ENCODE data around the gene PLCB3.

The PLCB3 gene

GRCh38 chr11:64229090-64229743, 22.1 kb upstream of the PLCB3 start:
- Histone ChIP-seq H3K27me3 (ENCODE audit: insufficient read depth, poor library complexity, severe bottlenecking) (no peaks in the 10 kb centered on the region), H3K27ac (ENCODE audit: poor library complexity, severe bottlenecking) (peak overlapping the region; percentile 47), H3K9me3 (ENCODE audit: severe bottlenecking) (no peaks in the 10 kb centered on the region), H3K4me3 (ENCODE audit: severe bottlenecking) (no peak overlapping the region), H3K4me1 (ENCODE audit: insufficient read depth, poor library complexity, severe bottlenecking) (peaks cover 2% of the 10 kb centered on the region), H3K36me3 (ENCODE audit: low read depth) (no peaks in the 10 kb centered on the region)
- DNase-seq (ENCODE audit: low spot score): no peak
- no peak for ATAC-seq (ENCODE audit: low read depth)
- no peak for TF ChIP-seq CTCF (IDR thresholded peaks at IDR 0.05; ENCODE audit: poor library complexity, severe bottlenecking)

GRCh38 chr11:64229744-64230170, 21.6 kb upstream of the PLCB3 start:
- no peak for TF ChIP-seq CTCF (IDR thresholded peaks at IDR 0.05; ENCODE audit: poor library complexity, severe bottlenecking)
- H3K27me3 ChIP-seq (ENCODE audit: insufficient read depth, poor library complexity, severe bottlenecking): no peaks in the 10 kb centered on the region
- H3K4me1 ChIP-seq (ENCODE audit: insufficient read depth, poor library complexity, severe bottlenecking): no peaks in the 10 kb centered on the region
- peak overlapping the region; percentile 47 for H3K27ac ChIP-seq (ENCODE audit: poor library complexity, severe bottlenecking)
- no peaks in the 10 kb centered on the region for H3K36me3 ChIP-seq (ENCODE audit: low read depth)
- DNase-seq (ENCODE audit: low spot score): no peak
- no peak for ATAC-seq (ENCODE audit: low read depth)
- no peaks in the 10 kb centered on the region for H3K9me3 ChIP-seq (ENCODE audit: severe bottlenecking)
- H3K4me3 ChIP-seq (ENCODE audit: severe bottlenecking): peak overlapping the region; percentile 92

GRCh38 chr11:64230171-64230984, 21.0 kb upstream of the PLCB3 start, which contains the start of gene DNAJC4:
TSS of gene DNAJC4 (plus strand) at chr11:64230548. CDS start at chr11:64230855, 307 bp downstream.
- peak; percentile 92 for DNase-seq (ENCODE audit: low spot score)
- H3K36me3 ChIP-seq (ENCODE audit: low read depth): peaks cover 2% of the 10 kb centered on the region; the same call in 1 of the 2 replicates
- no peaks in the 10 kb centered on the region for H3K27me3 ChIP-seq (ENCODE audit: insufficient read depth, poor library complexity, severe bottlenecking)
- no peaks in the 10 kb centered on the region for H3K4me1 ChIP-seq (ENCODE audit: insufficient read depth, poor library complexity, severe bottlenecking)
- no peaks in the 10 kb centered on the region for H3K9me3 ChIP-seq (ENCODE audit: severe bottlenecking)
- H3K27ac ChIP-seq (ENCODE audit: poor library complexity, severe bottlenecking): peak within 1 kb of the TSS; percentile 47
- no peak for TF ChIP-seq CTCF (IDR thresholded peaks at IDR 0.05; ENCODE audit: poor library complexity, severe bottlenecking)
- peak within 1 kb of the TSS; percentile 92 for H3K4me3 ChIP-seq (ENCODE audit: severe bottlenecking)
- peak; percentile 41 for ATAC-seq (ENCODE audit: low read depth)

- H3K4me1 ChIP-seq (ENCODE audit: insufficient read depth, poor library complexity, severe bottlenecking): no peaks in the 10 kb centered on the region
- H3K36me3 ChIP-seq (ENCODE audit: low read depth): peaks cover 7% of the 10 kb centered on the region; the same call in 1 of the 2 replicates
- no peaks in the 10 kb centered on the region for H3K9me3 ChIP-seq (ENCODE audit: severe bottlenecking)
- peak overlapping the region; percentile 47 for H3K27ac ChIP-seq (ENCODE audit: poor library complexity, severe bottlenecking)
- peak overlapping the region; percentile 92 for H3K4me3 ChIP-seq (ENCODE audit: severe bottlenecking)
- ATAC-seq (ENCODE audit: low read depth) (no peak), DNase-seq (ENCODE audit: low spot score) (no peak)
- H3K27me3 ChIP-seq (ENCODE audit: insufficient read depth, poor library complexity, severe bottlenecking): no peaks in the 10 kb centered on the region
- no peak for TF ChIP-seq CTCF (IDR thresholded peaks at IDR 0.05; ENCODE audit: poor library complexity, severe bottlenecking)
Measured at GRCh38 chr11:64230985-64231365, 20.4 kb upstream of the PLCB3 start.
